CD4-positive, alpha-beta T cell treated with Interleukin-6 at 100 ng/mL for 8 hours (primary cell): Measurements from ENCODE around the gene LDLRAD4.
A peak's percentile ranks its signal among the peaks of the same experiment; 100 is the strongest.

Experiments
- DNase-seq: peaks from one replicate; pipeline ENCODE4 v3.0.0-alpha.2; 2020; ENCODE audit warnings: mixed read lengths, low spot score

Gene LDLRAD4

DNA sequence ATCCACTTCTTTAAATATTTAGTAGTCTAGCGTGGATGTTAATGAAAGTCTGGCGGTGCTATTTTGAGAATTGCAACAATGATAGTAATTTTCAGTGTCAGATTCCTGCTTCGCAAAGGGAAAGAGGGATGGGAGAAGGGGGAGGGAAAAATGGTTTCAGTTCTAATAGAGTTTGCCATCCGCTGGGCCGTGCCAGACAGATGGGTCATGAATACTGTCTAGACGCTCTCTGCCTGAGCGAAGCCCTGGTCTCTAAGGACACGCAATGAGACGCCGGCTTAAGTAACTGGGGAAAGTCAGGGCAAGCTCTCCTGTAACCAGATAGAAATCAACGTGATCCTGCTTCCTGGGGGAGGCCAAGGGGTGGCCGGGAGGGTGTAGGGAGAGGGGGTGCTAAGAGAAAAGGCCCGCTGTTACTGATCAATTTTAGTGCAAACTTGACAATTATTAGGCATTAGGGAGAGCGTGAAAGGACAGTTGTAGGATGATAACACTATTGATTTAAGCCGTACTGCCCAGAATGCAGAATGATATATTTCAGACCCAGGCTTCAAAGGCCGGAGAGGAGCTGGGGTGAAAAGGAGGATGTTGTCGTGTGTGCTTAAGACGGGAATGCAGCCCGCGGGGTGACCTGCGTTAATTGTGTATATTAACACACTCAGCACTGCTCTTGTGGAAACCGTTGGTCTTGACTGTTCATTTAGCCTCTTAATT is 229.2 kb downstream of the LDLRAD4 start:
- no peak for DNase-seq

DNA sequence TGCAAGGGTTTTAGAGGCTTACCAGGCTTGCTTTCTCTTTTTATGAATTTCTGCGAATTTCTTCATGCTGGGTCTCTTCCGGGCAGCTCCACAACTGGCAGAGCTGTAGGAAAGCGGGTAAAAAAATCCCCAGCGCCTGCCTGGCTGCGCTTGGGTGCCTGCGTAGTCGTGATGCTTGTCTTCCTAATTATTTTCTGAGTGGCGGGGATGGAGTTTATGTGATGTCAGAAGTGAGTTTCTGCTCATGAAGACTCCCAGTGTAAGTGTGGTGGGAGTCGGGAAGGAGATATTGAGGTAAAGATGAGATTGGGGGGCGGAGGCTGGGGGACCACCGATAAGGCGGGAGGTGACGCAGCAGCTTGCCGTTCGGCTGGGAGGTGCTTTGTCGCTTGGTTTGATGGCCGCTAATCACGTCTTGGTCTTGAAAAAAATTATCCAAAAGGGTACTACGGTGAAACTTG is 229.8 kb downstream of the LDLRAD4 start:
- no peak for DNase-seq

DNA sequence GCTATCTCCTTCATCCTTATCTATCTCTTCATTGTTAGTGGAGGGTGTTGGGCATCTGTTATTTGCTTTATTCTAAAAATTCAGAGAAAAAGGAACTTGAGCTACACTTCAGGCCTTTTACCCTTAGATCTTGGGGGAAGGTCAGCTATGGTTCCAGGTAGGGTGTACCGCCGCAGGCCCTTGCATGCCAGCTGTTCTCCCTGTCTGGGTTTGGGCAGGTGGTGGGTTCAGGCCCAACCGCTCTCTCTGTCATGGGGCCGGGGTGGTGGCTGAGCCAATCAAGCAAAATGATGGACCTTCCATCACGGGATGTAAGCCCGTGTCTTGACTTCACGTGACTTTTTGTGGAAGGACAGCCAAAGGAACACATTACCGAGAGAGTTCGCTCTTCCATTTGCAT is 231.1 kb downstream of the LDLRAD4 start:
- no peak for DNase-seq

DNA sequence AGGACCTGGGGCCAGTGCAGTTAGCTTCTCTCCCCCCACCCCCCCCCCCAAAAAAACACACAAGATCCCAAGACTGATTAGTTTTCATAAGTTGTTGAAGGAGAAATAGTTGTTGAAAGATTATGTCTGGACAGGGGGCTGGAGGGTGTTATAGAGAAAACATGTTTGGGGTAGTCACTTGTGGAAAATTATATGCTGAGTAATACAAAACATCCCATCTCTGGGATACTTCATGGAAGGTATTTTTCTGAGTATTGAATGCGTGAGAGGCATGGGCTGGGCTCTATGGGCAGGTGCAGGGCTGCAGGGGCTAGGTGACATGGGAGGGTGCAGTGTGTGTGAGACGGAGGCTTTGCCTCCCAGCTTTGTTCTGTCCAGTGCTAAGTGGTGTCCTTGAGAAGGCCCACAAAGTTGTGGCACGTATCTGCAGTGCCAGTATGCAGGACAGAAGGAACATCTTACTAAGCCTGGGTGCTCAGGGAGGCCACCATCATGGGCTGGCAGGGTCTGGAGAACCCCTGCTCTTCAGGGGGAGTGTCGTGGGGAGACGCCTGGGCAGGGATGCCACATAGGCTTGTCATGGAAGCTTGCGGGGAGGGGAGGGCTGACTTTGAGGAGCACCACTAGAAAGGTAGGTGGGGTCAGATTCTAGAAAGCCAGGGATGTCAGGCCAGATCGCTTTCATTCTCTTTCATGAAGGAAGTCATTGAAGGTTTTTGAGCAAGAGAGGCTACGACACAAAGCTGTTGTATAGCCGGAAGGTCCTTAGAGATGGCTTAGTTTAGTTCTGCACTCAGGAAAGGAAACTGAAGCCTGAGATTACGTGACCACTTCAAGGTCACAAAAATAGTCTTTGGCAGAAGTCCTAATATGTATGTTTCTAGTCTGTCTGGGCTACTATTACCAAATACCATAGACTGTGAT is 232.0 kb downstream of the LDLRAD4 start:
- no peak for DNase-seq

DNA sequence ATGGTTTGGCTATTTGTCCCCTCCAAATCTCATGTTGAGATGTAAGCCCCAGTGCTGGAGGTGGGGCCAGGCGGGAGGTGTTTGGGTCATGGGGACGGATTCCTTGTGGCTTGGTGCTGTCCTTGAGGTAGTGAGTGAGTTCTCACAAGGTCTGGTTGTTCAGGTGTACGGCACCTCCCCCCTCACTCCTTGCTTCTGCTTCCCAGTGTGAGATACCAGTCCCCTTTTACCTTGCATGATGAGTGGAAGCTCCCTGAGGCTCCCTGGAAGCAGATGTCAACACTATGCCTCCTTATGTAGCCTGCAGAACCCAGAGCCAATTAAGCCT is 232.6 kb downstream of the LDLRAD4 start:
- no peak for DNase-seq

DNA sequence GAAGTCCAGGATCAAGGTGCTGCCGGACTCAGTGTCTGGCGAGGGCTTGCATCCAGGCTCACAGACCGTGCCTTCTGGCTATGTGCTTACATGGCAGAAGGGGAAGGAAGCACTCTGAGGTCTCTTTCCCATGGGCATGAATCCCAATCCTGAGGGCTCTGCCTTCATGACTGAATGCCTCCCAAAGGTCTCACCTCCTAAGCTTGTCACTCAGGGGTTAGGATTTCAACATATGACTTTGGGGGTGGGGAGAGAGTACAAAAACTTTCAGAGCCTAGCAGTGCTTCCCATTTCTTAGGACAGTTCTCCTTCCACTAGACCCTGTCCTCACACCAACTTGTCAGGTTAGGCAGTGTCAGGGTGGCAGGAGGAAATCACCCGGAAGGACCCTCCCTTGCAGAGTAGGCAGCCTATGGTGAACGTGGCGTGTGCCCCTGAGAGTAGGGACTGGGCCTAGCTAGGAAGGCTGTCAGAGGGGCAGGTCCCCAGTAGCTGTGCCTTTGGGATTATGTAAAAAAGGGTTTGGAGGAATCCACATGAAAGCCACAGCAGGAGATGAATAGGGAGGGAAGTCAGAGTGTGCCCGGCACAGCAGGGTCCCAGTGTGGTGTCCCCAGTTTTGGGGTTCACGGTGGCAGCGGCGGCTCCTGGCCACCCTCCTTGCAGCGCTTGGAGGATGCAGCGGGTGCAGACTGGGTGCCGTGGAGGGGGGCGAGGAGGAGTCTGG is 233.3 kb downstream of the LDLRAD4 start:
- DNase-seq, result no peak

DNA sequence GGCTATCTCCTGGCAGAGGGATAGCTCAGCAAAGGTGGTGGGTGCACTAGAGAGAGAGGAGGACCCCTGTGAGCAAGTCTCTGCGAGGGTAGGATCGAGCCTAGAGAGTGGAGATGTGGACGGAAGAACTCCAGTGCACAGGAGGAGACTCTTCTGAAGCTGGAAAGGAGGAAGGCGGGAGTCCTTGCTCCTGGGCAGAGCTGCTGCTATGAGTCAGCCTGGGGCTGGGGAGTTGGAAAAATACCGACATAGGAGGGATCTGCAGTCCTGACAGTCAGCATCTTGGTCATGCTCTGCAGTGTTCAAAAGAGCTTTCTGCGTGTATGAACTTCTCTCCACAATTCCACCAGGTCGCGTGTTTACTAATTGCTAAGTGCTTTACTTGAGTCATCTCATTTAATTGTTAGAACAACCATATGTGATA is 233.8 kb downstream of the LDLRAD4 start:
- no peak for DNase-seq

DNA sequence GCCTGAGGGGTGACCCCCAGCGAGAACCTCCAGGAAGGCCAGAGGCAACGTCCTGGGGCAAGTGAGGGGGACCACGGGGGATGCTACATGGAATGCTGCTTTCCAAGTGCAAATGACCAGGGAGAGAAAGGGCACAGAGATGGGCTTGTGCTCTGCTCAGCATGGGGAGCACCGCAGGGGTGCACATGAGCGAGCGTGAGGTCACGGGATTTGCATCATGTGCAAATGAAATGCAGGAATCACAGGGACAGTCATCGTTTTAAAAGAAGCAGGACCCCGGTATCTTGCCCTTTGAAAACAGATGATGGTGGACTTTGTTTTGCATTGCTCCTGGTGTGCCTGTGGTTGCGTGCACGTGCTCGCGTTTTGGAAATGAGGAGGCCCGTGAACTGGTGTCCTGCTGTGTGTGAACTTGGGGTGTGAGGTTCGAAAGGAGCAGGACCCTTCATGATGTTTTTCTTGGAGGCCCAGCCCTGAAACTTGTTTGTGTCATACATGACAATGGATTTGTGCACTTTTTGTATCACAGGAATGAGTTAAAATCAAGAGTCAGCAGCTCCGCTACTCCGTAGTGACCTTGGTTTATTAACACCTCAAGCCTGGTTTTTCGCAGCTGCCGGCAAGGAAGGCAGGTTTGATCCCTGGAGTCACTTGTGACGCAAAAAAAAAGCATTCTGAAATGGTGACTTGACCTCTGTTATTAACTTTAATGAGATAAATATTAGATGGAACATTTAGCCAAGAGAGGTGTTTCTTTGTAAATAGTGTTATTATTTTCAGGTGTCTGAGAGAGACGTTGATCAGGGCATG is 234.5 kb downstream of the LDLRAD4 start:
- no peak for DNase-seq

DNA sequence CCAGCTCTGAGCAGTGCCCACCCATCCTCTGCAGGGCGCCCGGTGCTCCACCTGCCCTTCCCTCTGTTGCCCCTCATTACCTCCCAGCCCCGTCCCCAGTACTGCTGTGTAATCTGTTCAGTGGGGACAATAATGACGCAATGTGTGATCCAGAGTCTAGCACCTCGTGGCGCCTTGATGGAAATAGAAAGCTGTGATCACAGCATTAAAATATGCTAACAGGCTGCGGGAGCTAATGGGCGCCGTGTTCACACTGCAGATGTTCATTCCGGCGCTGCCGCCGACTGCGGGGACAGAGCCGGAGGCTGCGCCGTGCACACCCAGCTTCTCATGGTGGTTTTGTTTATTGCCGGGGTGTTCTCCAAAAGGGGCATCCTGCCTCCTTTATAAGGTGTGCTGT is 235.2 kb downstream of the LDLRAD4 start:
- no peak for DNase-seq

DNA sequence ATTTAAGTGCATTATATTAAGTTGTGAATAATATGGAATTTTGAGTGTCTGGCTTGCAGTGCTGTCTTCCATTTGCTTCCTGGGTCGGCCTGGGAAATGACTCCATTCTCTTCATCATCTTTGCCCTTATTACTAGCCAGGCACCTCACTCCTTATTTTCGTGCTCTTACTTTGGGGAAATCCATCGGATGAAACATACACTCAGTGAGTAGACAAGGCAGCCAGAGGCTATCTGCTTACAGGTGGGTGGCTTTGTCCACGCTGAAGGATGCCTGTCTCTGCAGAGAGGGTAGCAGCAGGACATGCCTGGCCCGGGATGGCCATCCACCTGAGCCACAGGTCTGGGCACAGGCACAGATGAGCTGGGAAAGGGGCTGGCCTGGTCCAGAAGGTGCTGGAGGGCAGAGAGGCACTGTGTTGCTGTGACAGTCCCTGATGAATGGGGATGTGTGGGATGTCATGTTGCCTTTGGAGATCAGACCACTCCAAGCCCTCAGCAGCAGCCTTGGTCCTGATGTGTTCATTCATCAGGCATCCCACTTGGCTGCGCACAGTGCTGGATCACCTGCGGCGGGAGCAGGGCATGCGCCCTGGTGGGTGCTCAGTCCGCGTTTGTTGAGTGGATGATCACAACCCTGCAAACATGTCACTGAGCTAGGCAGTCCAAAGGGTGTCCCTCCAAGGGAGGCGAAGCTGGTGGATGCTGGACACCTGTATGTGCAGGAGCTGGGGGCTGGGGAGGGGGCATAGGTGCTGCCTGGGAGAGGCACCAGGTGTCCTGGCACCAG is 236.0 kb downstream of the LDLRAD4 start:
- DNase-seq, result no peak

DNA sequence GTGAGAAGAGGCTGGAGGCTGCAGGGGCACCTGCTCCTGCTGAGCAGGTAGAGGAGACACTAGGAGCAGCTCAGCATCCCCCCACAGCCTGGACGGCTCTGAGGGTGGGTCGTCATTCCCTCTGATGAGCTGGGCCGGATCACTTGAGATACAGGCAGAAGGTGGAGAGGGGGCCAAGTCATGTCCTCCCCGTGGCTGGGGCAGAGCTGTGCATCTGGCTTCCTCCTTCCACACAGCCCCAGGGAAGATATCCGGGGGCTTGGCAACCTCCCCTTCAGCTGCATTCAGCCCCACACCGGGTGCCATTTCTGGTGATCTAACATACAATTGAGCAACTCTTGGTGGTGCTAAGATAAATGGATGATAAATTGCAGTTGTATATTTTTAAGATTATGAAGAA is 236.9 kb downstream of the LDLRAD4 start:
- no peak for DNase-seq

DNA sequence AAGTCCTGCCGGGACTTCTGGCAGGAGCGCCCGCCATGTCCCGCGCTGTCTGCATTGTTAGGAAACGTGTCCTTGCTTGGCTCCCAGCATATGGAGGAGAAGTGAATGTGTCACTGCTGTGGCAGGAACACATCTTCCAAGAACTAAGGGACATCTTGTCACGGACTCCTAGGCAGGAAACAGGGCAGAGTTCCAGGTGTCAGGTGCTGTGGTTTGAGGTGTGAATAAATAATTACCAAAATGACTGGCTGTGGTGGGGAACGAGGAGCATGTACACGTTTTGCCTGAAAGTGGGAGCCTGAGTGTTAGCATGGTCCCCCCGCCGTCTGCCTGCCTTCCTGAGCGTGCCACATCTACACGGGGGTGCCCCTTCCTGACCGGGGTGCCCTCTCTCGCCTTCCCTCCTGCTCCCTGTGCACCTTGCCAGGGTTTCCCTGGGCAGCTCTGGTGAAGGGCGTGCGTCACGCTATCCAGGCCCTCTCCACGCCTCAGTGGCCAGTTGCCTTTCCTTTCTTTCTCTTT is 237.5 kb downstream of the LDLRAD4 start:
- peak; percentile 25 for DNase-seq

DNA sequence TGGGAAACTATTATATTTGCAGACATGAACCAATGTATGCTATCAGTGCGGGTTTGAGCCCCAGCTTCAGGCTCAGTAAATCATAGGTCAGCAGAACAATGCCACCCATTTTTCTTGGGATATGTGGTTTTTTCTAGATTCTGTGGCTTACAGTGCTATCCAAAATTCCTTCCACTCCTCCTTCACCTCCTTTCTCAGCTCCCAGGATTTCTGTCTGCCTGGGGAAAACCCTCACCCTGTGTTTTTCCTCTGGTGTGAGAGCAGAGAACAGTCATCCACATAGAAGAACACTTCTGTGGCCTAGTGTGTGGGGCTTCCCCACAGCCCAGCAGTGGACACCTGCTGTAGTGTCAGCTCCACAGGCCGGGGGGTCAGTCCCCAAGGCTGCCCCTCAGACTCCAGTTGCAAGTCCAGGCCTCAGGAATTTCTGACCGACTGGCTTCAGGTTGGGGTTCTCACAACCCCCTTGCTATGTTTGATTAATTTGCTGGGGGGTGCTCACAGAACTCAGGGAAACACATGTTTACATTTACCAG is 238.2 kb downstream of the LDLRAD4 start:
- DNase-seq, result no peak

DNA sequence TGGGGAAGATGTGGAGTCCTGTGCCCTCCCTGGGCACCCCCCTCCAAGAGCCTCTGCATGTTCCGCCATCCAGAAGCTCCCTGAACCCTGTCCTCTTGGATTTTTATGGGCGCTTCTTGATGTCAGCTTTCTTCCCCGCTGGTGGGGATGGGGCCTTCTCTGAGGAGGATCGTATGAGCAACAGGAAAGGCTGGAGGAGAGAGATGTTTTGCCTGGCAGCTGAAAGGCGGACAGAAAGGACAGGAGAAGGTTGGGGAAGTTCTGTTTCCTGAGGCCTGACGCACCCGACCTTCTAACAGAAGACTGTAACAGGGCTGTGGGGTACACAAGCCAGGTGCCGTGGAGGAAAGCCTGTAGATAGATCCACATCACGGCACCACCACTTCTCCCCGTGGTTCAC is 238.8 kb downstream of the LDLRAD4 start:
- no peak for DNase-seq

DNA sequence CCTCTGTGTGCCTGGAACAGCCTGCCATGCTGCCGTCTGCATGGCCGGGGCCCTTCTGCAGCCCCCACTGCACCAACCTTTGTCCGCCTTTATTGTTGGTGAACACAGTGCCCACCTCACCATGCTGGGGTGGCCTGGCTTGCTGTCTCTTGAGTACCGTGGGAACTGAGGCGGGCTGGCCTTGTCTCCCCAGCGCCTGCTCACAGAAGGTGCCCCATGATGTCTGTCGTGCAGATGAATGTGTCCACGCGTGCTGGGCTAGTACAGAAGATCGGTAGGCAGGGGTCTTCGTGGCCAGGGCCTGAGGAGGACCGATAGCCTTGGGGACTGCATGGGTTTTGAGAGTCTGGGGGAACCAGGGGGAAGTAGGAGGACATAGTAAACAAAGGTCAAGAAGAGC is 242.4 kb downstream of the LDLRAD4 start:
- no peak for DNase-seq

DNA sequence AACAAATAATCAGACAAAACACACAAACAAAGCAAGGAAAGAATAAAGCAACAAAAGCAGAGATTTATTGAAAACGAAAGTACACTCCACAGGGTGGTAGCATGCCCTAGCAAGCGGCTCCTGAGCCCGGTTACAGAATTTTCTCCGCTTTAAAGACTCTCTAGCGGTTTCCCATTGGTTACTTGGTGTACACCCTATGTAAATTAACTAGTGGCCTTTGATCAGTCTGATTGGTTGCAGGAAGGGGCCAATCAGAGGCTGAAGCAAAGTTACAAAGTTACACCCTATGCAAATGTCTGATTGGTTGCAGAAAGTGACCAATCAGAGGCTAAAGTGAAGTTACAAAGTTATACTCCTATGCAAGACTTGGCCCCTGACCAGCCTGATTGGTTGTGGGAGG is 242.9 kb downstream of the LDLRAD4 start:
- DNase-seq, result no peak

DNA sequence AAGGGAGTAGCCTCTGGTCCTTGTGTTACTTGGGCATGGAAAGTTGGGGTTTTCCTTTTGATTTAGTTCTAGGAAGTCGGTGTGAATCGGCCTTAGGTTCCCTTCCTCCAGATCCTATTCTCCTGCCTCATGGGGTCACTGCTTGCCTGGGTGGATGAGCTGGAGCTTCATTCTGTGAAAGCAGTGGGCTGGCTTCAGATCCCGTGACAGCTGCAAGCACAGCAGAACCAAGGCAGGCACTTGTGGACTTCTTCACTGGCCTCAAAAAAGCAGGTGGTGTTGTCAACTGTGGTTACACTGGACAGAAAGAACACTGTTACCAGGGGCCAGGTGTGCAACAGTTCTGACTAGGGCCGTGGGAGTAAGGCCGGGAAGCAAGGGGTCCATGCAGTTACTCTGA is 243.4 kb downstream of the LDLRAD4 start:
- no peak for DNase-seq

DNA sequence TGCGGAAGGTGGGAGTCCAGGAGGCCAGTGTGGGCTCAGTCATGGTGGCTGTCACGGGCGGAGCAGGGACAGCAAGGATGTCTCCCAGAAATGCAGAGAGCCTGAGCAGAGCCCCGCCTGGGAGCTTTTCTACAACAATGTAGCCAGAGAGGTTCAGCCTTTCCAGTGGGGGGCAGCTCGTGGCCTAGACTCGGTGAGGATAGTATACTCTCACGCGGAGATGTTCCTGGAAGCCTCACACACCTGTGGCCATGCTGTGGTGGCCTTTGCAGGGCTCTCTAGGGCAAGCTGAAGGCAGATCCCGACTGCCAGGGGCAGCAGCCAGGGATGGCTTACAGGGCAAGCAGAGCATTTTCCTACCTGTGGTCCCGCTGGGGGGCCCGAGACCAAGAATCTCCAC is 244.1 kb downstream of the LDLRAD4 start:
- DNase-seq, result no peak

DNA sequence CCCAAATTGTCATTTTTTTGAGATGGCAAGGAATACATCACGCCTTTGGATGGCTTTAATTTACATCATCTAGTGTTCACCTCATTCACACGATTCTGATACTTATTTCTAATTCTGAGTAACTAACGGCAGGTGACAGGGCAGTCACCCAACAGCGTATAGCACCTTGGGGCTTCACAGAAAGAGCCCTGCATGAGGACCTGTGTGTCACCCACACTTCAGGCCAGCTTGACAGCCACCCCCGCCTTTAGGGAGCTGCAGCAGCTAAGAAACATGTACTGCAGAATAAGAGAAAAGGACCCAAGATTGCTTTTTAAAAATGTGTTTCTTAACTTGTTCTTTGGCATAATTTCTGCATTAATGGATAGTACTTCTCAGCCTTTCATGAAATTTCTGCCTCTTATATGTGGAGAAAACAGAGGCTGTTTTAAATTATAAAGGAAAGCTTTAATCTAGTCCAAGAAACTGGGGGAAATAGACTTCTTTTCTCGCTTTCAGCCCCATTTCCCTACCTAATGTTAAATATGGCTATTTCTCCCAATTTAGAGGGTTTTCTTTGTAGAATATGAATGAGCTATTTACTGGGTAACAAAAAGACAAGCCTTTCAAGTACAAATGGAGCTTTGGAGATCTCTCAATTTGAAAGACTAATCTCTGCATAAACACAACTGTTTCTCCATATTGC is 245.1 kb downstream of the LDLRAD4 start:
- DNase-seq, result no peak
